GM18861 (cell line): ENCODE results near the gene MEIS1.

ENCODE experiments used
- ATAC-seq: cut with Tn5 transposase; IDR thresholded peaks from one replicate; pipeline ENCODE4 v1.9.1; 2021; ENCODE audit not compliant: unreplicated experiment

Gene MEIS1

GRCh38 chr2:66561645-66562303 lies 126.8 kb downstream of the MEIS1 start:
- ATAC-seq: no peak

- no peak for ATAC-seq
These were observed 127.4 kb downstream of the MEIS1 start for GRCh38 chr2:66562304-66562685.

- ATAC-seq: no peak
These were observed 128.5 kb downstream of the MEIS1 start for GRCh38 chr2:66563473-66563872.

GRCh38 chr2:66565291-66565690 lies 130.4 kb downstream of the MEIS1 start:
- peak; percentile 79 for ATAC-seq

GRCh38 chr2:66566726-66567399 lies 131.9 kb downstream of the MEIS1 start:
- ATAC-seq: no peak

GRCh38 chr2:66567729-66568128 lies 132.8 kb downstream of the MEIS1 start:
- ATAC-seq: no peak

GRCh38 chr2:66568650-66569300 lies 133.8 kb downstream of the MEIS1 start:
- no peak for ATAC-seq

GRCh38 chr2:66569321-66569851 lies 134.5 kb downstream of the MEIS1 start:
- no peak for ATAC-seq

GRCh38 chr2:66569974-66570373 lies 135.0 kb downstream of the MEIS1 start:
- no peak for ATAC-seq

GRCh38 chr2:66570471-66570870 lies 135.5 kb downstream of the MEIS1 start:
- no peak for ATAC-seq

- no peak for ATAC-seq
These were observed 137.0 kb downstream of the MEIS1 start for GRCh38 chr2:66571918-66572317.

- ATAC-seq: no peak
These were observed 137.5 kb downstream of the MEIS1 start for GRCh38 chr2:66572391-66572790.

- ATAC-seq: no peak
These were observed 138.5 kb downstream of the MEIS1 start for GRCh38 chr2:66573416-66573815.

GRCh38 chr2:66573821-66574233 lies 138.9 kb downstream of the MEIS1 start:
- no peak for ATAC-seq

- no peak for ATAC-seq
These were observed 140.0 kb downstream of the MEIS1 start for GRCh38 chr2:66574701-66575624.

GRCh38 chr2:66575625-66576310 lies 140.8 kb downstream of the MEIS1 start:
- no peak for ATAC-seq

GRCh38 chr2:66576311-66576560 lies 141.3 kb downstream of the MEIS1 start:
- no peak for ATAC-seq

GRCh38 chr2:66576561-66577320 lies 141.8 kb downstream of the MEIS1 start:
- no peak for ATAC-seq

- no peak for ATAC-seq
These were observed 142.6 kb downstream of the MEIS1 start for GRCh38 chr2:66577321-66578053.
